SHP77 (cell line): Measurements from ENCODE around the gene ITGB1.
"Not testable (repeated sequence)": the region's sequence is repeated elsewhere in the genome, so short reads cannot be mapped to it uniquely, and the experiment has no call there.

ENCODE experiments used
- DNase-seq, 2 experiments: peaks; one replicate each; lab custom pipeline; 2025; lab: John Stamatoyannopoulos, UW

ITGB1 gene

GRCh38 chr10:32958085-32959005, at the start of gene ITGB1:
TSS of gene ITGB1 (minus strand) at chr10:32958230. CDS start at chr10:32935558, 22,672 bp downstream.
- DNase-seq, result peak; percentile 89 to 91

- DNase-seq, result no peak
Observed at GRCh38 chr10:33006342-33006887, 48.4 kb upstream of the ITGB1 start.

GRCh38 chr10:33005322-33006301, 47.6 kb upstream of the ITGB1 start:
- peak in 1 of 2 experiments; percentile 52 for DNase-seq

- DNase-seq, result no peak
Observed at GRCh38 chr10:33001908-33002492, 44.0 kb upstream of the ITGB1 start.

GRCh38 chr10:32998060-32998581, 40.1 kb upstream of the ITGB1 start:
- not testable (repeated sequence) for DNase-seq

- DNase-seq, result no peak
Observed at GRCh38 chr10:32995751-32996150, 37.7 kb upstream of the ITGB1 start.

- no peak for DNase-seq
Observed at GRCh38 chr10:32995066-32995622, 37.1 kb upstream of the ITGB1 start.

GRCh38 chr10:32994632-32995031, 36.6 kb upstream of the ITGB1 start:
- DNase-seq, result not testable (repeated sequence)

- DNase-seq, result not testable (repeated sequence)
Observed at GRCh38 chr10:32992310-32992709, 34.3 kb upstream of the ITGB1 start.

GRCh38 chr10:32990811-32991210, 32.8 kb upstream of the ITGB1 start:
- no peak for DNase-seq

GRCh38 chr10:32988604-32989003, 30.6 kb upstream of the ITGB1 start:
- no peak for DNase-seq

GRCh38 chr10:32987172-32987571, 29.1 kb upstream of the ITGB1 start:
- no peak for DNase-seq

- DNase-seq, result no peak
Observed at GRCh38 chr10:32985775-32986350, 27.8 kb upstream of the ITGB1 start.

- DNase-seq, result no peak
Observed at GRCh38 chr10:32985341-32985764, 27.3 kb upstream of the ITGB1 start.

- no peak for DNase-seq
Observed at GRCh38 chr10:32984003-32984600, 26.1 kb upstream of the ITGB1 start.

- no peak for DNase-seq
Observed at GRCh38 chr10:32982911-32983909, 25.2 kb upstream of the ITGB1 start.

GRCh38 chr10:32982293-32982709, 24.3 kb upstream of the ITGB1 start:
- DNase-seq, result no peak

- DNase-seq, result no peak
Observed at GRCh38 chr10:32981760-32982159, 23.7 kb upstream of the ITGB1 start.
